Osteoblast (primary cell): ENCODE results near the gene UBTD1. TPM values are rescaled to one million over a fixed set of nuclear protein-coding genes. Genes with fewer than 3 reads are reported as not detected.

Experiments
- DNase-seq: peaks from one replicate; pipeline ENCODE4 v3.0.0; 2011; ENCODE audit warnings: low spot score, mixed read lengths; ENCODE audit not compliant: insufficient read length; ENCODE audit errors: missing footprints
- H2AFZ ChIP-seq: 2 replicates; pipeline ENCODE4 v1.6.0; 2011; ENCODE audit warnings: mild to moderate bottlenecking, low read length
- H3K27ac ChIP-seq: 2 replicates; pipeline ENCODE4 v1.5.1; 2011; ENCODE audit warnings: mild to moderate bottlenecking, low read depth, low read length, moderate library complexity
- H3K27me3 ChIP-seq: 2 replicates; pipeline ENCODE4 v1.6.0; 2012; ENCODE audit warnings: mild to moderate bottlenecking, control low read depth, inconsistent platforms, low read length, moderate library complexity; ENCODE audit not compliant: insufficient read depth
- H3K36me3 ChIP-seq: 2 replicates; pipeline ENCODE4 v1.5.1; 2011; ENCODE audit warnings: mild to moderate bottlenecking, low read length, control low read depth, moderate library complexity; ENCODE audit not compliant: insufficient read depth
- H3K4me1 ChIP-seq: 2 replicates; pipeline ENCODE4 v1.5.1; 2011; ENCODE audit warnings: mild to moderate bottlenecking, low read length, control low read depth, moderate library complexity; ENCODE audit not compliant: insufficient read depth
- H3K4me2 ChIP-seq: 2 replicates; pipeline ENCODE4 v1.6.0; 2011; ENCODE audit warnings: mild to moderate bottlenecking, low read length; ENCODE audit not compliant: insufficient read depth
- H3K4me3 ChIP-seq: fragments of 200-600 bp; sonication (generic); 3 replicates; pipeline ENCODE4 v1.5.1; 2012; ENCODE audit warnings: mild to moderate bottlenecking, low read length, inconsistent platforms; ENCODE audit not compliant: insufficient read depth
- H3K79me2 ChIP-seq: 2 replicates; pipeline ENCODE4 v1.6.0; 2012; ENCODE audit warnings: mild to moderate bottlenecking, low read length, control low read depth, inconsistent platforms; ENCODE audit not compliant: insufficient read depth
- H3K9me3 ChIP-seq: 2 replicates; pipeline ENCODE4 v1.5.1; 2011; ENCODE audit warnings: low read depth, low read length, control low read depth
- H4K20me1 ChIP-seq: 2 replicates; pipeline ENCODE4 v1.6.0; 2012; ENCODE audit warnings: mild to moderate bottlenecking, low read length, control low read depth; ENCODE audit not compliant: insufficient read depth
- total RNA-seq: library from RNA; depleted of rRNA; stranded (reverse); fragments of >200 nt; gene quantifications from 2 replicates; pipeline ENCODE4 v1.2.3, GENCODE V29; 2012
- TF ChIP-seq, protein P1 (sequence below): IDR thresholded peaks from 2 replicates; pipeline ENCODE4 v1.5.1; 2011; ENCODE audit warnings: mild to moderate bottlenecking, low read depth, low read length, moderate library complexity; ENCODE audit errors: extremely low read depth

UBTD1 gene
- total RNA-seq, 1 donor = 29.0 TPM

- no peak for DNase-seq
- Histone ChIP-seq H3K9me3 (no peaks in the 10 kb centered on the region), H4K20me1 (peaks cover 3% of the 10 kb centered on the region), H3K27me3 (no peaks in the 10 kb centered on the region), H3K4me1 (peaks cover 30% of the 10 kb centered on the region), H3K4me3 (no peak overlapping the region), H2AFZ (no peak overlapping the region), H3K4me2 (no peak overlapping the region), H3K36me3 (no peaks in the 10 kb centered on the region), H3K79me2 (no peaks in the 10 kb centered on the region), H3K27ac (no peak overlapping the region)
- TF ChIP-seq, protein P1, sequence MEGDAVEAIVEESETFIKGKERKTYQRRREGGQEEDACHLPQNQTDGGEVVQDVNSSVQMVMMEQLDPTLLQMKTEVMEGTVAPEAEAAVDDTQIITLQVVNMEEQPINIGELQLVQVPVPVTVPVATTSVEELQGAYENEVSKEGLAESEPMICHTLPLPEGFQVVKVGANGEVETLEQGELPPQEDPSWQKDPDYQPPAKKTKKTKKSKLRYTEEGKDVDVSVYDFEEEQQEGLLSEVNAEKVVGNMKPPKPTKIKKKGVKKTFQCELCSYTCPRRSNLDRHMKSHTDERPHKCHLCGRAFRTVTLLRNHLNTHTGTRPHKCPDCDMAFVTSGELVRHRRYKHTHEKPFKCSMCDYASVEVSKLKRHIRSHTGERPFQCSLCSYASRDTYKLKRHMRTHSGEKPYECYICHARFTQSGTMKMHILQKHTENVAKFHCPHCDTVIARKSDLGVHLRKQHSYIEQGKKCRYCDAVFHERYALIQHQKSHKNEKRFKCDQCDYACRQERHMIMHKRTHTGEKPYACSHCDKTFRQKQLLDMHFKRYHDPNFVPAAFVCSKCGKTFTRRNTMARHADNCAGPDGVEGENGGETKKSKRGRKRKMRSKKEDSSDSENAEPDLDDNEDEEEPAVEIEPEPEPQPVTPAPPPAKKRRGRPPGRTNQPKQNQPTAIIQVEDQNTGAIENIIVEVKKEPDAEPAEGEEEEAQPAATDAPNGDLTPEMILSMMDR = no peak
Observed at GRCh38 chr10:97593421-97593820, 94.7 kb downstream of the UBTD1 start.

DNA sequence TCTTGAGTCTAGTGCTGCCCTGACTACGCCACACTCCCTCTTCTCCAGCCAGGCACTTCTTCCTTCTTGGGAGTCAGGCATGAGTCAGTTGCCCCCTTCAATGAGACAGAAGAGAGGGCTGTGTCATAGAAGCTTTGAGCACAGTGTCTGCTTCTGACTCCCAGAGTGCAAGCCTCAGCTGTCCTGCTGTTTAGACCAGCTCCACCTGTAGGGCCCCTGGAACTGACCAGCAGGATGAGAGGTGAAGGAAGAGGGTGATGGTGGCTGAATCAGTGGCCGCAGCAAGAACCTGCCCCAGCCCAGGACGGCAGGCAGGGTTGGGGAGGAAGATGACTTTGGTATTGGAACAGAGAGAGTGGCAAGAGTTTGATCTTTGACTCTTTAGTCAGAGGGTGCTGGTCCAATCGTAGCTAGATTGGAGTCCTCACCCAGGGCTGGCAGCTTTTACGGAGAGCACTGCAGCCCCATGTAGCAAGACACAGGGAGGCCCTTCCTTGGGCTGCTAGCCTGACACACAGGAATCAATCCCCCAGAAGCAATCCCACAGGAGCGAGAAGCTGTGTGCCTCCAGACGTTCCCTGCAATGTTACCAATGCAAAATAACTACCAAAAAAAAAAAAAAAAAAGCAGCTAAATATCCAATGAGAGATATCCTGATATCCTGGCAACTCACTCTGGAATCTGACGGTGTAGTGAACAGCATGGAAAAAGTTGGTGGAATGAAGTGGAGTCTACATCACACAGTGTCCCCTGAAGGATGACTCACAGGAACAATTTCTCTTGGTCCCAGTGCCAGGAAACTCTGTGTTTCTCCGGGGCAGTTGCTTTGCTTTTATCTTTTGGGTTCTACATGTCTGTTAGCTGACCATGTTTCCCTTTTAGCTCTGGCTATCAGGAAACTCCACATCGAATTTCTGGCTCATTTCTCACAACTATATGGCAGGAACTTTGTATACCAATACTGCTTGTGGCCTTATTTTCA, 97.7 kb downstream of the UBTD1 start:
- H3K9me3 ChIP-seq = no peaks in the 10 kb centered on the region
- TF ChIP-seq, protein P1 = no peak
- H3K27ac ChIP-seq = peak overlapping the region; percentile 94
- no peaks in the 10 kb centered on the region for H3K79me2 ChIP-seq
- DNase-seq = peak; percentile 89
- H3K4me1 ChIP-seq = peaks cover 30% of the 10 kb centered on the region
- peak overlapping the region; percentile 71 for H3K4me2 ChIP-seq
- H3K27me3 ChIP-seq = no peaks in the 10 kb centered on the region
- peak overlapping the region; percentile 53 for H2AFZ ChIP-seq
- peak overlapping the region; percentile 3 for H3K4me3 ChIP-seq
- no peaks in the 10 kb centered on the region for H3K36me3 ChIP-seq
- peaks cover 3% of the 10 kb centered on the region for H4K20me1 ChIP-seq

GRCh38 chr10:97597778-97598177, 99.1 kb downstream of the UBTD1 start:
- Histone ChIP-seq H3K27me3 (no peaks in the 10 kb centered on the region), H3K27ac (peak overlapping the region; percentile 94), H3K9me3 (no peaks in the 10 kb centered on the region), H4K20me1 (peaks cover 3% of the 10 kb centered on the region), H3K36me3 (no peaks in the 10 kb centered on the region), H3K4me2 (no peak overlapping the region), H3K4me1 (peaks cover 30% of the 10 kb centered on the region), H2AFZ (no peak overlapping the region), H3K79me2 (no peaks in the 10 kb centered on the region), H3K4me3 (no peak overlapping the region)
- DNase-seq = no peak
- TF ChIP-seq, protein P1 = no peak
